Thymus (tissue), 11 donors: ENCODE data around the gene PPP1R26. TPM values are rescaled to one million over a fixed set of nuclear protein-coding genes. Genes with fewer than 3 reads are reported as not detected.
A peak's percentile ranks its signal among the peaks of the same experiment; 100 is the strongest.

Experiments
- DNase-seq, 9 donors: peaks; one replicate each; pipeline ENCODE4 v3.0.0-alpha.2; 2013; ENCODE audit warnings: low spot score in 9 of 9, low read depth in 6 of 9, missing footprints in 1 of 9
- H3K27ac ChIP-seq, 2 donors: one replicate each; pipeline ENCODE4 v1.5.1; 2013; ENCODE audit warnings: control low read depth in 1 of 2, low read depth in 1 of 2, low read length in 1 of 2, mild to moderate bottlenecking in 1 of 2, moderate library complexity in 1 of 2
- H3K27me3 ChIP-seq, 2 donors: one replicate each; pipeline ENCODE4 v1.5.1; 2013; ENCODE audit warnings: low read length in 1 of 2; ENCODE audit not compliant: control insufficient read depth in 2 of 2, insufficient read depth in 1 of 2
- H3K36me3 ChIP-seq, 2 donors: one replicate each; pipeline ENCODE4 v1.5.1; 2013; ENCODE audit warnings: low read length in 1 of 2, mild to moderate bottlenecking in 1 of 2, moderate library complexity in 1 of 2; ENCODE audit not compliant: control insufficient read depth in 2 of 2, insufficient read depth in 2 of 2
- H3K4me1 ChIP-seq, 2 donors: one replicate each; pipeline ENCODE4 v1.5.1; 2013; ENCODE audit warnings: low read length in 2 of 2; ENCODE audit not compliant: control insufficient read depth in 2 of 2, insufficient read depth in 2 of 2
- H3K4me3 ChIP-seq, 2 donors: one replicate each; pipeline ENCODE4 v1.5.1; 2013; ENCODE audit warnings: low read length in 2 of 2, control low read depth in 1 of 2, mild to moderate bottlenecking in 1 of 2
- H3K9me3 ChIP-seq, 2 donors: one replicate each; pipeline ENCODE4 v1.5.1; 2013; ENCODE audit warnings: low read length in 1 of 2, mild to moderate bottlenecking in 1 of 2; ENCODE audit not compliant: control insufficient read depth in 2 of 2, insufficient read depth in 1 of 2
- WGBS: extraction: QIAGEN DNeasy Blood & Tissue Kit; methylation state at CpG from one replicate; pipeline ENCODE4 v1.1.7; 2013; 5-methylcytosine and 5-hydroxymethylcytosine counted together
- polyA plus RNA-seq: library from polyadenylated mRNA; stranded (reverse); fragments of 200-250 nt; gene quantifications from one replicate; pipeline ENCODE4 v1.2.3, GENCODE V29; 2013
- total RNA-seq: library from RNA; stranded (reverse); fragments of 120-200 nt; gene quantifications from one replicate; pipeline ENCODE4 v1.2.4, GENCODE V29; 2013
- donor health status: healthy.

Gene PPP1R26
- total and polyA plus RNA-seq, 2 donors: 3.3 to 4.1 TPM

DNA sequence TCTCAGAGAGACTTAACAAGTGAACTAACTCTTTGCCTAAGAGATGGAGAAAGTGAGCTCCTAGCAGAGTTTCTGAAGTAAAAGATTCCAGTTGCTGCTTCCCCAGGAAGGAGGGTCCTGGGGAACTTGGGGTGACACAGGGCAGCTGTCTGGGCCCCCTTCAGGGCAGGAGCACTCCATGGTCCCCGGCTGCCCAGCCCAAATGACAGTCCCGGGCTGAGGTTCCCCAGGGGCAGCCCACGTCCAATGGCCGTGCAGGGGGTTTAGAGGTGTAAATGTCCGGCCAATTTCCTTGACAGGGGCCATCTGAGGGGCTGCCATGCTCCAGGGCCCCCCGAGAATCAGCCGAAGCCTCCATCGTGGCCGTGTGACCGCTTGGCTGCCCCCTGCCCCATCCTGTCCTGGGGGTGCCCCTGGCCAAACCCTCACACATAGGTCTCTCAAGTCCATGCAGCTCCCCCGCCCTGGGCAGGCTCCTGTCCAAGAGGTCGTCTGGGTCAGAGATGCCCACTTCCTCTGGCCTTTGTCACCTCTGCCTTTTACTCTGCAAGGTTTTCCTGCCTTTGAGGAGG is 5.5 kb upstream of the PPP1R26 start:
- WGBS: 89% methylated on average over 12 of the region's 12 CpGs
- DNase-seq: no peak
- no peaks in the 10 kb centered on the region for H3K9me3 ChIP-seq
- no peaks in the 10 kb centered on the region for H3K4me1 ChIP-seq
- no peak overlapping the region for H3K27ac ChIP-seq
- peaks cover 17 to 61% of the 10 kb centered on the region in 2 donors for H3K27me3 ChIP-seq
- H3K36me3 ChIP-seq: no peaks in the 10 kb centered on the region
- H3K4me3 ChIP-seq: no peak overlapping the region

DNA sequence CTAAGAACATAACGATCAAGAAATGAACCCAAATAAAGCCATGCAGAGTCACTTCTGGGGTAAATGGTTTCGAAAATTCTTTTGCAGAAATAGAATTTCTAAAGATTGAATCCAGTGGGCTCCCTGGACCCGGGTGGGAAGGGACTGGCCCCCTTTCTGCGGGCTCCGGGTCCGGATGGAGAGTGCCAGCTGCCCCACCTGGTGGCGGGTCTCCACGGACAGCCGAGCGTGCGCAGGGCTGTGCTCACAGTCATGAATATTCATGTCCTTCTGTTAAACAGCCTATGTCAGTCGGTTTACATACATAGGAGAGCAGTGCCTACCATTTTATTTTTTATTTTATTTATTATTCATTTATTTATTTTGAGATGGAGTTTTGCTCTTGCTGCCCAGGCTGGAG is 4.7 kb upstream of the PPP1R26 start:
- 19% methylated on average over 12 of the region's 12 CpGs for WGBS
- Histone ChIP-seq H3K4me1 (no peaks in the 10 kb centered on the region), H3K9me3 (no peaks in the 10 kb centered on the region), H3K4me3 (no peak overlapping the region), H3K27ac (no peak overlapping the region), H3K27me3 (peaks cover 26 to 59% of the 10 kb centered on the region in 2 donors), H3K36me3 (no peaks in the 10 kb centered on the region)
- no peak for DNase-seq

DNA sequence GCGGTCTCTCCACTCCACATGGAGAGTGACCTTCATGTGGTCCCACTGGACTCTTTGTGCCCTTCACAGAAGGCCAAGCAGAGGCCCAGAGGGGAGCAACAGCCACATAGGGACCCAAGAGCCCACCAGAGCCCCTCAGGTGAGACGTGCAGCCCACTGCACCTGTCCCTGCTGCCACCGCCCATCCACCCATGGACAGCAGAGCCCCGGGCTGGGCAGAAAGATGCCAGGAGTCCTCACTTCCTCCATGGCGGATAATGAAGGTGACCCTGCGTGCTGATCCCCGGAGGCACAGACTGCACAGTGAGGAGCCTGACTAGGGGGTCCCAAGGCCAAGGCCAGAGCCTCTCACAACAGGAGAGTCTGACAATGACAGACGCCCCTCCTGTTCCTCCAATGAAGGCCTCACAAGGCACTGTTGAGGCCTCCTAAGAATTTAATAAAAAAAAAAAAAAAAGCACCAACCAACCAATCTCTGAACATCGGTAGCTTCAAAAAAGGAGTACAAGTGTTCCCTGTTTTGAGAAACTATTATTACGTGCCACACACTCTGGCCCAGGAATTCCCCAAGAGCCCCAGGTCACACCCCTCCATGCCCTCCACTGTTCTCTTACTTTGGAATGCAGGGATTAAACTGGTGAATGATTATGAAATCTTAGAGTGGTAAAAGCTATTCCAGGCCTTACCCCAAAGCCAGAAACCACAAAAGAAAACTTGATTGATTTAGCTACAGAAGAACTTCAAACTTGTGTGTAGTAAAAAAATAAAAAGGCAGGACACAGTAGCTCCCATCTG is 2.8 kb upstream of the PPP1R26 start:
- Histone ChIP-seq H3K4me1 (peaks cover 0 to 6% of the 10 kb centered on the region in 2 donors), H3K4me3 (no peak overlapping the region), H3K9me3 (no peaks in the 10 kb centered on the region), H3K27ac (no peak overlapping the region), H3K36me3 (no peaks in the 10 kb centered on the region), H3K27me3 (peaks cover 43 to 72% of the 10 kb centered on the region in 2 donors)
- DNase-seq: no peak
- WGBS: 92% methylated on average over 10 of the region's 10 CpGs

DNA sequence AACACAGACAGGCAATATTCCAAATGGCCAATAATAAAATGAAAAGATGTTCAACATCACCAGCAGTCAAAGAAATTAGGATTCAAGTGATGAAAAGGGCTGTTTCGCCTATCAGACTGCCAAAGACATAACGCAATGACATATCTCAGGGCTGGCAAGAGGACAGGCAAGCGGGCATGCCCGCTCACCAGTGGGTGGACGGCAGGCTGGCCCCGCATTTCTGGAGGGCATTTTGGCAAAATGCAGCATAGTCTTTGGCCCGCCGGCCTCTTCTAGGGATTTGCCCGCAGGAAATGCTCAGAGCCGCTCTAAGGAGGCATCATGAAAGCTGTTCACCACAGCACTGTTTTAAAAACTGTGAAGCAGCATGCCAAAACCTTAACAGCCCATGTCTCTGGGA is 1.4 kb upstream of the PPP1R26 start:
- no peak overlapping the region for H3K4me3 ChIP-seq
- WGBS: 98% methylated on average over 10 of the region's 10 CpGs
- peaks cover 0 to 6% of the 10 kb centered on the region in 2 donors for H3K4me1 ChIP-seq
- no peak for DNase-seq
- H3K27me3 ChIP-seq: peaks cover 47 to 77% of the 10 kb centered on the region in 2 donors
- H3K36me3 ChIP-seq: no peaks in the 10 kb centered on the region
- no peak overlapping the region for H3K27ac ChIP-seq
- no peaks in the 10 kb centered on the region for H3K9me3 ChIP-seq

- peak overlapping the region in 1 of 2 donors; percentile 52 for H3K4me3 ChIP-seq
- H3K9me3 ChIP-seq: no peaks in the 10 kb centered on the region
- peaks cover 47 to 79% of the 10 kb centered on the region in 2 donors for H3K27me3 ChIP-seq
- no peak overlapping the region for H3K27ac ChIP-seq
- WGBS: 2% methylated on average over 64 of the region's 64 CpGs
- H3K36me3 ChIP-seq: no peaks in the 10 kb centered on the region
- DNase-seq: peak in 1 of 9 donors; percentile 10
- peaks cover 0 to 6% of the 10 kb centered on the region in 2 donors for H3K4me1 ChIP-seq
These were observed 633 bp upstream of the PPP1R26 start for GRCh38 chr9:135478829-135479468.

DNA sequence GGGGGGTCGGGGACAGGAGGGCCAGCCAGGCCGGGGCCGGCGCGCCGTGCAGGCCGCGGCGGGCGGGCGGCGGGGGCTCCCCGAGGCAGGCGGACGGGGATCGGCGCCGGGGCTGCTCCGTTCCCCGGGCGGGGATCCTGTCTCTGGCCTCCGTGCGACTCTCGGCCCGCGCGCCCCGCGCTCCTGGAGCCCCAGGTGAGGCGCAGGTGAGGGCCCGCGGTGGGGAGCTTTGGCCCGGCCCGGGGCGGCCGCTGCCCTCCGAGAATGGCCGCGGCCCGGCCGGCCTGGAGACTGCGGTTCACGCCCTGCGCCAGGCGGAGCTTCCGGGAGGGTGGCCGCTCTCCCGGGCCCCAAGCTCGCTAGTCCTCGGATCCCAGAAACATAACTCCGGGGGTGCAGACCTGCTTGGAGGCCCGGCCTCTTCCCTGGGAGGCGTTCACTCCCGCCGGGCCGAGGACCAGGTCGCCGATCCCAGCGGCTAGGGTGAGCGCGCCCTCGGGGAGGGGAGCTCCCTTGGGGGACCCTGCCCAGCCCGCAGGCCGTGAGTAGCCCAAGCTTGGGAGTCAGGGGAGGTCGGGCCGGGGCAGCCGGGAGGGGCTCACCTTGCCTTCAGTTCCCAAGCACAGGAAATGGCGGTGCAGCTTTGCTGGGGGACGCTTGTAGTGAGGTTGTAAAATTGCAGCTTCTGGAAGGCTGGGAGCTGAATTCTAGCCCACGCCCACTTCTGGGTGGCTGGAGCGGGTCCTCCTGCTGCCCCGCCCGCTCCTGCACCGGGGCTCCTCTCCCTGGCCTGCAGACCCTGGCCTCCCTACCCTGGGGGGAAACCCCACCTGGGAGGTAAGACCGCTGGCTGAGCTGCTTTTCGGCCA is 723 bp downstream of the PPP1R26 start:
- Histone ChIP-seq H3K27me3 (peaks cover 47 to 70% of the 10 kb centered on the region in 2 donors), H3K4me1 (peaks cover 0 to 6% of the 10 kb centered on the region in 2 donors), H3K27ac (peak overlapping the region in 1 of 2 donors; percentile 25), H3K9me3 (no peaks in the 10 kb centered on the region), H3K36me3 (no peaks in the 10 kb centered on the region), H3K4me3 (peak overlapping the region; percentile 35 to 52)
- WGBS: under 1% methylated on average over 76 of the region's 76 CpGs
- peak in 1 of 9 donors; percentile 27 for DNase-seq

- no peak for DNase-seq
- Histone ChIP-seq H3K4me1 (peaks cover 0 to 6% of the 10 kb centered on the region in 2 donors), H3K27ac (no peak overlapping the region), H3K4me3 (peak overlapping the region in 1 of 2 donors; percentile 35), H3K36me3 (no peaks in the 10 kb centered on the region), H3K27me3 (peaks cover 45 to 64% of the 10 kb centered on the region in 2 donors), H3K9me3 (peaks cover 0 to 2% of the 10 kb centered on the region in 2 donors)
- 39% methylated on average over 11 of the region's 11 CpGs for WGBS
These were observed 1.3 kb downstream of the PPP1R26 start for GRCh38 chr9:135480940-135481310.

DNA sequence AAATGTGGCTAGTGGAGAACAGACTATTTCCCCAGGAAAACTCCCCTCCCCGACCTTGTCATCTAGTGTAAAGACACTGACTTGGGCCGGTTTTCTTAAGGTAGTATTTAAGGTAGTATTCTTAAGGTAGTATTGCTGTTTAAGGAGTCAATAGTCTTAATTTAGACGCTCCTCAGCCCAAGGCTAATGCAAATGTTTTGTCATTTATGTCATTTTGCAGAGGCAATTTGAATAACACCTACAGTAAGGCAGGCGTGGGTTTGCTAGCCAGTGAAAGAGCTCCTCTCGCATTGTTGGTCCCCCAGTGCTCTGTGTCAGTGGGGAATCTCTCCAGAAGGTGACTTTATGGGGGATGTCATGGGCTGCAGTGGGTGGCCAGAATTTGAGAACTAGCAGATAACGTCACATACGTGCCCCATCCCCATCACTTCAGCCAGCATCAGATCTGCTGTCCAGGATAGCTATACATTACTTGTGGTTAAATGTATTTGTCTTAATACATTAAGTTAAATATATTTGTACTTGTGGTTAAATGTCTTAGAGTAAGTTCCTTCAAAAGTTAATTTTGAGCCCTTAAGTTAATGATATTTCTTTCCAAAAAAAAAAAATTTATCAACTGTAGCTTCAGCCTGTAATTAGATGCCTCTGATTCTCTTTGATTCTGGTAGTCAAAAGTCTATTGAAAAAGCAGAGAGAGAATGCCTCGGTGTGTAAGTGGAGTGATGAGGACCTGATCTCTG is 2.6 kb downstream of the PPP1R26 start:
- peaks cover 0 to 6% of the 10 kb centered on the region in 2 donors for H3K4me1 ChIP-seq
- peaks cover 44 to 54% of the 10 kb centered on the region in 2 donors for H3K27me3 ChIP-seq
- H3K27ac ChIP-seq: no peak overlapping the region
- DNase-seq: no peak
- no peak overlapping the region for H3K4me3 ChIP-seq
- H3K9me3 ChIP-seq: peaks cover 0 to 2% of the 10 kb centered on the region in 2 donors
- 86% methylated on average over 8 of the region's 8 CpGs for WGBS
- H3K36me3 ChIP-seq: no peaks in the 10 kb centered on the region
